Measurements from ENCODE around the gene DICER1. TPM values are rescaled to one million over a fixed set of nuclear protein-coding genes. Genes with fewer than 3 reads are reported as not detected.

Gene DICER1
- total and polyA plus RNA-seq, 9 of the 15 experiments (the other 6 are each of a cell fraction or from before 2014, with no cell fraction given), result 2.5 to 23.2 (median 12.4) TPM

DNA sequence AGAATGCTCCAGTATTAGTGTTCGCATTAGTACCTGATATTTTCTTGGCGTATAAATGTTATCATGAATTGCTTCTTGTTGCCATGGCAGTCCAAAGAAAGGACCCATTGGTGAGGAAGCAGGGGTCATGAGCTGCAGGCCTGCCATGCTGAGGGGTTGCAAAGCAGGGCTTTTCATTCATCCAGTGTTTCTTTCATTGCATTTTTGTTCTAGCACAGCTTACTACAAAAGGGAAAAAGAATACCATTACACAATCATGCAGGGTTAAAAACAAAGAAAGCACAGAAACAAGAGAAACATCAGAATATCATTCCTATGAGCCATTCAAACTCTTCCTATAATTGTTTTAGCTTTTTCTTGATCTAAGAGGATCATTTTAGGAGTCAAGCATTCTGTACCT, 24.0 kb downstream of the DICER1 start (continued):
- TF ChIP-seq ZBTB43 (CRISPR knock-in tag; IDR thresholded peaks at IDR 0.05) (no peak), ZNF445 (CRISPR knock-in tag; IDR thresholded peaks at IDR 0.05; ENCODE audit: low read depth) (no peak), ZNF77 (CRISPR knock-in tag; IDR thresholded peaks at IDR 0.05) (no peak), POLR3G (IDR thresholded peaks at IDR 0.05; ENCODE audit: extremely low read depth, insufficient read length, insufficient replicate concordance) (no peak), SLC30A9 (CRISPR knock-in tag; IDR thresholded peaks at IDR 0.05) (no peak)
- TF ChIP-seq, protein P1, sequence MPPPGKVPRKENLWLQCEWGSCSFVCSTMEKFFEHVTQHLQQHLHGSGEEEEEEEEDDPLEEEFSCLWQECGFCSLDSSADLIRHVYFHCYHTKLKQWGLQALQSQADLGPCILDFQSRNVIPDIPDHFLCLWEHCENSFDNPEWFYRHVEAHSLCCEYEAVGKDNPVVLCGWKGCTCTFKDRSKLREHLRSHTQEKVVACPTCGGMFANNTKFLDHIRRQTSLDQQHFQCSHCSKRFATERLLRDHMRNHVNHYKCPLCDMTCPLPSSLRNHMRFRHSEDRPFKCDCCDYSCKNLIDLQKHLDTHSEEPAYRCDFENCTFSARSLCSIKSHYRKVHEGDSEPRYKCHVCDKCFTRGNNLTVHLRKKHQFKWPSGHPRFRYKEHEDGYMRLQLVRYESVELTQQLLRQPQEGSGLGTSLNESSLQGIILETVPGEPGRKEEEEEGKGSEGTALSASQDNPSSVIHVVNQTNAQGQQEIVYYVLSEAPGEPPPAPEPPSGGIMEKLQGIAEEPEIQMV (tag; conservative IDR thresholded peaks at IDR 0.05; ENCODE audit: low read depth), result no peak
- TF ChIP-seq, protein P2, sequence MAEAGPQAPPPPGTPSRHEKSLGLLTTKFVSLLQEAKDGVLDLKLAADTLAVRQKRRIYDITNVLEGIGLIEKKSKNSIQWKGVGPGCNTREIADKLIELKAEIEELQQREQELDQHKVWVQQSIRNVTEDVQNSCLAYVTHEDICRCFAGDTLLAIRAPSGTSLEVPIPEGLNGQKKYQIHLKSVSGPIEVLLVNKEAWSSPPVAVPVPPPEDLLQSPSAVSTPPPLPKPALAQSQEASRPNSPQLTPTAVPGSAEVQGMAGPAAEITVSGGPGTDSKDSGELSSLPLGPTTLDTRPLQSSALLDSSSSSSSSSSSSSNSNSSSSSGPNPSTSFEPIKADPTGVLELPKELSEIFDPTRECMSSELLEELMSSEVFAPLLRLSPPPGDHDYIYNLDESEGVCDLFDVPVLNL (CRISPR knock-in tag; IDR thresholded peaks at IDR 0.05; ENCODE audit: low read depth), result no peak

DNA sequence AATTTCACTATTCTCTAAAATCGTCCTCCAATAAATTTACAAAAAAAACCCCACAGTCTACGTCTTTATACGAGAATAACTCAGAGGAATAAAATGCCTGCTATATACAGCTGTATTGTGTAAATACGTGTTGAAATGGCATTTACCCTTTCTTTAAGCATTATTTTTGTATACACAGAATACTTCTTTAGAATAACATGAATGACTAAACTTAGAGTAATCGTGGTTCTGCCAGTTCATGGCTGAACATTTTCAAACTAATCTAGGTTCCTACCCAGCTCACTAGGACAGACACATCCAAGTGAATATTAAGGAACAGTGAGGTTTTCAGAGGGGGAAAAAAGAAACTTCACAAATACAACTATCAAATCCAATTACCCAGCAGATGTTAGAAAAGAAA, 24.6 kb downstream of the DICER1 start:
- H3K9ac ChIP-seq (ENCODE audit: insufficient read depth in 1 of 2, low read depth in 2 of 2, low read length in 2 of 2), result no peak overlapping the region
- CTCF ChIA-PET (ENCODE audit: low intra/inter-chr PET ratio), result no interaction called here
- POLR2A ChIA-PET, result no interaction called here
- intact Hi-C loops (cut with micrococcal nuclease) (no loop called here), in situ Hi-C loops (cut with MboI) (no loop called here)
- 78% methylated on average over 5 of the region's 5 CpGs for WGBS (ENCODE audit: insufficient coverage, low coverage, missing lambda C conversion rate)
- no peak overlapping the region for H3K4me2 ChIP-seq (ENCODE audit: insufficient read depth, low read length)
- no peak overlapping the region for H2AFZ ChIP-seq (ENCODE audit: low read depth, low read length)
- H4K20me1 ChIP-seq (replicated peaks; ENCODE audit: control insufficient read depth, insufficient read depth, low read length), result no peaks in the 10 kb centered on the region
- BruUV-seq (replicated peaks), result no TSS peak
- no peak overlapping the region for H3K27ac ChIP-seq (ENCODE audit: extremely low read depth, low read depth, low read length)
- peaks cover 13% of the 10 kb centered on the region; the same call in 2 of the 3 replicates for H3K36me3 ChIP-seq (ENCODE audit: control insufficient read depth, insufficient read depth, low read length)
- no peak overlapping the region for H3K4me3 ChIP-seq
- no peaks in the 10 kb centered on the region for H3K9me1 ChIP-seq (ENCODE audit: control insufficient read depth, insufficient read depth, low read length)
- no peak for FAIRE-seq
- no peaks in the 10 kb centered on the region for H3K9me3 ChIP-seq (replicated peaks; ENCODE audit: control insufficient read depth, insufficient read depth, low read depth, low read length)
- ATAC-seq, result no peak
- no peaks in the 10 kb centered on the region for H3K79me2 ChIP-seq (ENCODE audit: control insufficient read depth, insufficient read depth, low read length)
- H3K27me3 ChIP-seq (ENCODE audit: control insufficient read depth in 2 of 2, insufficient read depth in 2 of 2, low read length in 2 of 2), result no peaks in the 10 kb centered on the region
- DNase-seq (ENCODE audit: extremely low read depth in 1 of 4, low spot score in 3 of 4), result no peak
- H3K4me1 ChIP-seq (replicated peaks in 1 of 2; ENCODE audit: control insufficient read depth in 2 of 2, insufficient read depth in 2 of 2, low read length in 2 of 2), result no peaks in the 10 kb centered on the region
- no peak for TF ChIP-seq ZNF143 (CRISPR knock-in tag; IDR thresholded peaks at IDR 0.05)
- TF ChIP-seq, protein P3, sequence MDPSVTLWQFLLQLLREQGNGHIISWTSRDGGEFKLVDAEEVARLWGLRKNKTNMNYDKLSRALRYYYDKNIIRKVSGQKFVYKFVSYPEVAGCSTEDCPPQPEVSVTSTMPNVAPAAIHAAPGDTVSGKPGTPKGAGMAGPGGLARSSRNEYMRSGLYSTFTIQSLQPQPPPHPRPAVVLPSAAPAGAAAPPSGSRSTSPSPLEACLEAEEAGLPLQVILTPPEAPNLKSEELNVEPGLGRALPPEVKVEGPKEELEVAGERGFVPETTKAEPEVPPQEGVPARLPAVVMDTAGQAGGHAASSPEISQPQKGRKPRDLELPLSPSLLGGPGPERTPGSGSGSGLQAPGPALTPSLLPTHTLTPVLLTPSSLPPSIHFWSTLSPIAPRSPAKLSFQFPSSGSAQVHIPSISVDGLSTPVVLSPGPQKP (CRISPR knock-in tag; IDR thresholded peaks at IDR 0.05), result no peak
- TF ChIP-seq ESRRB (CRISPR knock-in tag; IDR thresholded peaks at IDR 0.05; ENCODE audit: borderline replicate concordance), result no peak
- TF ChIP-seq ZNF79 (CRISPR knock-in tag; IDR thresholded peaks at IDR 0.05; ENCODE audit: low read depth), result no peak
- TF ChIP-seq, protein P4, sequence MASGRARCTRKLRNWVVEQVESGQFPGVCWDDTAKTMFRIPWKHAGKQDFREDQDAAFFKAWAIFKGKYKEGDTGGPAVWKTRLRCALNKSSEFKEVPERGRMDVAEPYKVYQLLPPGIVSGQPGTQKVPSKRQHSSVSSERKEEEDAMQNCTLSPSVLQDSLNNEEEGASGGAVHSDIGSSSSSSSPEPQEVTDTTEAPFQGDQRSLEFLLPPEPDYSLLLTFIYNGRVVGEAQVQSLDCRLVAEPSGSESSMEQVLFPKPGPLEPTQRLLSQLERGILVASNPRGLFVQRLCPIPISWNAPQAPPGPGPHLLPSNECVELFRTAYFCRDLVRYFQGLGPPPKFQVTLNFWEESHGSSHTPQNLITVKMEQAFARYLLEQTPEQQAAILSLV (tag; IDR thresholded peaks at IDR 0.05), result no peak
- no peak for TF ChIP-seq XRCC5 (IDR thresholded peaks at IDR 0.05; ENCODE audit: low read depth, low read length)
- no peak for TF ChIP-seq RBFOX2 (IDR thresholded peaks at IDR 0.05; ENCODE audit: low read depth, low read length)

Measured in K562 (cell line).